ENCODE results near the gene RTN4RL2.
A peak's percentile ranks its signal among the peaks of the same experiment; 100 is the strongest.

The RTN4RL2 gene

DNA sequence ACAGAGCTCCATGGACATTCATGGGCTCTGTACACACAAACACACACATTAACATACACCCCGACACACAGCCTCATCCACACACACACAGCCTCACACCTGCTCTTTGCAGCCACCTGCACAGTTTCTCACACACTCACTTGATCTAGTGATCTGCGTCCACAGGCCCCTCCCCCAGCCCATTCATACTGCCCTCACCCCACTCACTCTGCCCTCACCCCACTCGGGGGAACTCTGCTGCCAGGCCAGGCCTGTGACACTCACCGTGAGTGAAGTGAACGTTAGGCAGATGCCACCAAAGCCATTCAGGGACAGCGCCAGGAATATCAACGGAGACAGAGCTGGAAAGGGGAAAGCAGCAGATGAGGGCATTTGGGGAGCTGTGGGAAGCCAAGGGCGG is 40.2 kb downstream of the RTN4RL2 start:
- no peak for DNase-seq (ENCODE audit: low read depth in 2 of 2)

DNA sequence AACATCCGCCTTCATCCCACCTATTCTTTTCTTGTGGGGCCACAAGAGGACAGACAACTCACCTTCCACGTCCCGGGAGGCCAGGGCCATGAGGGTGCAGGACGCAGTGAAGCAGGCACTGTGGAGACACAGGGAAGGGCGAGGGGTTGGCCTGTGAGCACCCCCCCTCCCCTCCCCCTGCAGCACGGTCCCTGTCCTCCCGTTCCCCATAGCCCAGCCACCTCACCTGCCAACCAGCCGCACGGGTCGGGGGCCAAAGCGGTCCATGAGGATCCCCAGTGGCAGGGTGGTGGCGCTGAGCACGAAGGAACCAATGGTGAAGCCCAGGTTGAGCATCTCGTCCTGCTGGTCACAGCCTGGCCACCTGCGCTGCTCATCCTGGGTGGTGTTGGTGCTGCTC is 40.6 kb downstream of the RTN4RL2 start:
- no peak for DNase-seq (ENCODE audit: low read depth in 2 of 2)

DNA sequence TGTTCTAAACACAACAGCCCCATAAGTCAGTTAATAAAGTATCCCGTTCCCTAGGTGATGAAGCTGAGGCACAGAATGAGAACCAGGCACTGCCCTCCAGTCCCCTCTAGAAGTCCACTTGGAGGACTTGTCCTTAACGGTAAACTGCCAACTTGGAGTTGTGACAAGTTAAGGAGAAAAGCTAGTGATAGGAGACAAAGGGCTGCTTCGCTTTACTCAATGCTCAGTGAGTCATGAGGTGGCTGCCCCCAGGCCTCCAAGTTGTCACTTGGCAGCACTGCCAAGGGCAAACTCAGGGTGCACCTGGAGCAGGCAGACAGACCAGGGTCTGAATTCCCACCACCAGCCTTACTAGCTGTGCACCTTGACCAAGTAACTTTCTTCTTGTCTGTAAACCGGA is 41.6 kb downstream of the RTN4RL2 start:
- DNase-seq (ENCODE audit: low read depth in 2 of 2), result no peak

DNA sequence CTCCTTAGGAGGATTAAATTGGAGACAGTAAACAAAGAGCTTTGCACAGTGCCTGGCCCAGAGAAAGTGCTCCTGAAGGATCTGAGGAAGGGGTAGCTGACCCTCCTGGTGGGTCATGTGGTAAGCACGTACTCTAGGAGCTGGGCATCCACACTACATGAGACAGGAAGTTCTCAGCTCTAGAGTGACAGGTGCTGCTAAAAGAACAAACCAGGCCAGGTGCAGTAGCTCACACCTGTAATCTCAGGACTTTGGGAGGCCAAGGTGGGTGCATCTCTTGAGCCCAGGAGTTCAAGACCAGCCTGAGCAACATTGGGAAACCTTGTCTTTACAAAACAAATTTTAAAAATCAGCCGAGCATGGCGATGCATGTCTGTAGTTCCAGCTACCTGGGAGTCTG is 42.0 kb downstream of the RTN4RL2 start:
- no peak for DNase-seq (ENCODE audit: low read depth in 2 of 2)

DNA sequence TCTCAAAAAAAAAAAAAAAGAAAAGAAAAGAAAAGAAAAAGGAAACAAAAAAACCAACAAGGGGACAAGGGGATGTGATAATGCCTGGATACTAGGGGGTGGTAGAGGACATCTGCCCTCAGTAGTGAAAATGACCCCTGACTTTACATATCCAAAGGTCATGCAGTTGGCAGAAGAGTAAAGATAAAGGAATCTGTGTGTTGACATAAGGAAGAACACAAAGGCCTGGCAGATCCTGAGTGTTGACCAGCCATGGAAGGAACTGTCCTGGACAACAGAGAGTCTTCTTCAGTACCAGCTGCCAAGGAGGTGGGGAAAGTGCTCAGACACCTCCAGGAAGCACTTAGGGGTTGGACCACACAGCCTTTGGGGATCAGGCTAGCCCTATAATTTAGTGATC is 42.5 kb downstream of the RTN4RL2 start:
- DNase-seq (ENCODE audit: low read depth in 2 of 2), result no peak

DNA sequence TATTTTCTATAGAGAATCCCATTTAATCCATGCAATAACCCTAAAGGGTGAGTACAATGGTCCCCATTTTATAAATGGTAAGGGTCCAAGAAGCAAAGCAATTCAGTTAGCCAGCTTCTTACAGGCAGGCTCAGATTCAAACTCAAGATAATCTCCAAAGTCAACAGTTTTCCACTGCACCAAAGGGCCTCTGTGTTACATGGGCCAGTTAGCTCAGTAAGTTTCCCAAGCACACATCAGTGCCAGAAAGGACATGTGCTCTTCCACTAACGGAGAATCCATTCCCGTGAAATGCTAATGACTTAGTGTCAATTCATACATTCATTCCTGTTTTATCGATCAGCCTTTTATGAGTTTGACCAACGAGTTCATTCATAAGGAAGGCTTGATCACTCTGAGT is 44.2 kb downstream of the RTN4RL2 start:
- no peak for DNase-seq (ENCODE audit: low read depth in 2 of 2)

DNA sequence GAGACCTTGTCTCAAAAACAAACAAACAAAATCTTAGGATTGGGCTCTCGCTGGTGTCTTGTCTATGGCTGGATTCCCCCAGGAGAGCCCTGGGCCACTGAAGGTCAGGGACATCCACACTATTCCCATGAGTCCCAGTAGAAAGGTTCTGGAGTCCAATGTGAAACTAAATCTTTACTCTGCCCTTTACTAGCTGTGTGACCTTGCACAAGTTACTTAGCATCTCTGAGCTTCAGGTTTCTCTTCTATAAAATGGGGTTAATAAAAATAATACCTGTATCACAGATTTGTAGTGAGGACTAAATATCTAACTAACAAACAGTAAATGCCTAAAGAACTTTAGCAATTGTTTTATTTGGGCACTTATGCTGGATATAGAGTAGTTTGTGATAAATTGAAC is 46.2 kb downstream of the RTN4RL2 start:
- no peak for DNase-seq (ENCODE audit: low read depth in 2 of 2)

DNA sequence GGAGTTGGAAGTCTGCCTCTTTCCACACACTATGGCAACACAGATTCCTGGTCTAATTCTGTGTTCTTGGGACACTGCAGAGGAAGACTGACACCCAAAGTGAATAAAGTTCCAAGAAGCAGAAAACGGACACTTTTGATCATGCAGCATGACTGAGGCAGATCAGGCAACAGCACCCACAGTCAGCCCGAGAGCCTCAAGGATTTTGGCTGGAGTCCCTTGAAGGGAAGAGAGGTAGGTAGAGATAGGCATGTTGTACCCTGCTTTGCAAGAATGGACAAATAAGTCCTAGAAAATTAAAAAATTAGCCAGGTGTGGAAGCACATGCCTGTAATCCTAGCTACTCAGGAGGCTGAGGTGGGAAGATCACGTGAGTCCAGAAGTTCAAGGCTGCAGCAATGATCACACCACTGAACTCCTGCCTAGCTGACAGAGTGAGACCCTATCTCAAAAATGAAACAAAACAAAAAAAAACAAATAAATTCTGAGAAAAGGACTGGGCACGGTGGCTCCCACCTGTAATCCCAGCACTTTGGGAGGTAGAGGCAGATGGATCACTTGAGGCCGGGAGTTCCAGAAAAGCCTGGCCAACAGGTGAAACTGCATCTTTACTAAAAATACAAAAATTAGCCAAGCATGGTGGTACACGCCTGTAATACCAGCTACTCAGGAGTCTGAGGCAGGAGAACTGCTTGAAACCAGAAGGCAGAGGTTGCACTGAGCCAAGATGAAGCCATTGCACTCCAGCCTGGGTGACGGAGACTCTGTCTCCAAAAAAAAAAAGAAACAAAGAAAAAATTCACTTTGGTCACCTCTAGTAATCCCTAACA is 48.2 kb downstream of the RTN4RL2 start:
- no peak for DNase-seq (ENCODE audit: low read depth in 2 of 2)

DNA sequence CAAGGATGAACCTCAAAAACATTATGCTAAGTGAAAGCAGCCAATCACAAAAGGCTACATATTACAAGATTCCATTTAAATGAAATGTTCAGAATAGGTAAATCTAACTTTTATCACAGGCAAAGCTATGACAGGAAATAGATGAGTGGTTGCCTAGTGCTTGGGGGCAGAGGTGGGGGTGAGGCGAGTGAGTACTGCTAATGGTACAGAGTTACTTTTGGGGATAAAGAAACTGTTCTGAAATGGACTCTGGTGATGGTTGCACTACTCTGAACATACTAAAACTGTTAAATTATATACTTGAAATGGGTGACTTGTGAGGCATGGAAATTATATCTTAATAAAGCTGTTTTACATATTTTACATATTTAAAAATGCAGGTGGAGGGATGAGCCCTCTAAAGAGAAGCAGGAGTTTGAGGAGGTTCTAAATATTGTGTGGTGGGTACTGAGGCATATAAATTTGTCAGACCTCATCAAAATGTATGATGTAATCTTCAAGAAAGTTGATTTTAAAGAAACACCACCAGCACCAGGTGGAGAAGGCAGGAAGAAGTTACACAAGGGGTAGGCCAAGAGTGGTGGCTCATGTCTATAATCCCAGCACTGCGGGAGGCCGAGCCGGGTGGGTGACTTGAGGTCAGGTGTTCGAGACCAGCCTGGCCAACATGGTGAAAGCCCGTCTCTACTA is 51.6 kb downstream of the RTN4RL2 start:
- DNase-seq (ENCODE audit: low read depth in 2 of 2), result no peak

DNA sequence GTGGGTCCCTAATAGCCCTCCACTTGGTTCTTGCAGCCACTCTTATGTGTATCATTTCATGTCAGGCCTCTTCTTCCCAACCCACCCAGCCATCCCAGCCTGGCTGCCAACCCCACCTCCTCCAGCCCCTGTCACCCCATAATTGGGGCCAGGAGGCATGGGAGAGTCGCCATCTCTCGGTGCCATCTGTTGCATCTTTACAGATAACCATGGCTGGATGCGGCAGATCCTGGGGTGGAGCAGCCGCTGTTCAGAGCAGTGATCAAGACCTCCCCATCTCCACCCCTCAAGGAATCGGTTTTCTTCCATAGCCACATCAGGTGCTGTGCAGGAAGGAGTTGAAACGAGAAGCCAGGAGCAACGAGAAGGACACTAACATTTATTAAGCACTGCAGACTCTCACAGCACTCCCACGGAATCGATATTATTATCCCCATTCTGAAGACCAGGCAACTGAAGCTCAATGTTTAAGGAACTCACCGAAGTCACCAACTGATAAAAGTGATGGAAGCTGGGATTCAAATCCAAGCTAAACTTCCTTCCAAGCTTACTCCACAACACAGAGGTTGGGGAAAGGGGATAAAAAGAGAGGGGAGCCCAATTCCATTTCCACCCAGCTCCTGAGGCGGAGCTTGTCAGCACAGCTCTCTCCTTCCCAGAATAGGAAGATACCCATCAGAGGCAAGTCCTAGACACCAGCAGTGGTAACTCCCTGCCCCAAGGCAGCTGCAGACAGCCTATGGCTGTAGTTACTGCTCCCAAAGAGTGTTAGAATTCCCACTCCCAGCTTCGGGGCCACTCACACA is 52.5 kb downstream of the RTN4RL2 start:
- no peak for DNase-seq (ENCODE audit: low read depth in 2 of 2)

DNA sequence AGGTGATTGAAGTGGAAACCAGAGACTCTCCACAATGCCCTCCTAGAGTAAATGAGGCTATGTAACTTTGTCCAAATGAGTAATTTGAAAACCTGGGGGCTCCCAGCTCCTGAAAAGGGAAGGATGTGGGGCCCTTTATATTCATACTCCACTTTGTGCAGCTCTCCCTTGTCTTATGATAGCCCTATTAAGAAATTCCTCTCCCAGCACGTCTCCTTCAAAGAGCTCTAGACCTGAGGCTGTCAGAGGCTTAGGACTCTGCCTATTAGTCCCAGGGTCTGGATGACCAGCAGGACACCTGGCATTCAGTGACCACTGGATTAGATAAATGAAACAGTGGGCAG is 53.1 kb downstream of the RTN4RL2 start:
- no peak for DNase-seq (ENCODE audit: low read depth in 2 of 2)

DNA sequence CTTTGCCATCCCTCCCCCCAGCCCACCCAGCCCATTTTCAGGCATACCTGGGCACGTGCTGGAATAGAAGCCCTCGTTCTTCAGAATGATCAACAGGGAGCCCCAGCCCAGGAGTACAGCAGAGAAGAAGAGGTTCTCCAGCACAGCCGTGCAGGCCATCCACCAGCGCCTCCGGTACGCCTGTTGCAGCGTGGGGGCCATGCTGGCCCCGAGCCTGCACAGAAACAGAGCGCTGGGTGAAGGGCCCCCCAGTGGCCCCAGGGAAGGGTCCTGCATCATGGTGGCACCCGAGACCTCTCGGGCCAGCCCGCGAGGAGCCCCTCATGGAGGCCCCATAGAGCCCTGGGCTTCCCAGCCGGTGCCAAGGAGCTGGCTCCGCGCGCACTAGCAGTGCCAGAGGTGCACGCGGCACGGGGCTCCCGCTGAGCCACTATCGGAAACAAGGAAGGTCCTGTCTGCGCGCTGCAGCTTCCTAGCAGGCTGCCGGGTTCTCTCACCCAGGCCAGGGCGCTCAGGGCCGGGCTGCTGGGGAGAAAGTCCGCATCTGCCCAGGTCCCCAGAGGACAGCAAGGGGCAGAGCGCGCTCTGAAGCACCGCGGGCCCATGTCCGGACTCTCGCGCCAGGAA is 53.7 kb downstream of the RTN4RL2 start:
- DNase-seq (ENCODE audit: low read depth in 2 of 2), result peak in 1 of 2 donors; percentile 32

DNA sequence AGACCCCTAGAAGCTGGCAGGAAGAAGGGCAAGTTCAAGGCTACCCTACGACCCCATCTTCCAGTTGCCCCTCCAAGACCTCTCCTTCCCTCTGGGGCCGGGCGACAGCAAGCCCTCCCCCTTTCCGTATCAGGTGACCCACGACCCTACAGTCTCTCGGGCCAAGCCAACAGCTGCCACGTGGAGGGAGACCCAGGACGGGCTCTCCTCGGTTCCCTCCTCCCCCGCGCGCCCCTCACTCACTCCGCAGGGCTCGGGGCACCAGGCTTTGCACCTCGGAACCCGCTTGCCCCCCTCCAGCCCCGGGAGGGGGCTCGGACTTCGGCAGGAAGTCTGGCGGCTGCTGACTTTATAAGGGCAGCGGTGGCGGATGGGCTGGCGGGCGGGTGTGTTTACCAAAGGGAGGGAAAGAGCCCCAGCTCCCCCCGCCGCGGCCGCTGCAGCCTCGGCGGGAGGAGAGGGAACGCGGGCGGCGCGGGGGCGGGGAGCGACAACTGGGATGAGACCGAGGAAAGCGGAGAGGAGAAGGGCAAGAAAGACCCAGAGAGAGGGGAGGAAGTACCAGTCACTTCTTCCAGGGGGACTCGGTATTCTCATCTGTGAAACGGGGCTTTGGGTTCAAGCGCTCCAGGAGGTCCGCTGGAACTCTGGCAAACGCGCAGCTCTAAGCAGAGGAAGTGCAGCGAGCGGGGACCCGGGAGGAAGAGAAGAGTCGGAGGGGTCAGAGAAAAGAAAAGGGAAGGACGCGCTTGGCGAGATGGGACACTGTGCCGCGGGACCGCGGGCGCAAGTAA is 54.4 kb downstream of the RTN4RL2 start:
- peak; percentile 21 to 54 for DNase-seq (ENCODE audit: low read depth in 2 of 2)

DNA sequence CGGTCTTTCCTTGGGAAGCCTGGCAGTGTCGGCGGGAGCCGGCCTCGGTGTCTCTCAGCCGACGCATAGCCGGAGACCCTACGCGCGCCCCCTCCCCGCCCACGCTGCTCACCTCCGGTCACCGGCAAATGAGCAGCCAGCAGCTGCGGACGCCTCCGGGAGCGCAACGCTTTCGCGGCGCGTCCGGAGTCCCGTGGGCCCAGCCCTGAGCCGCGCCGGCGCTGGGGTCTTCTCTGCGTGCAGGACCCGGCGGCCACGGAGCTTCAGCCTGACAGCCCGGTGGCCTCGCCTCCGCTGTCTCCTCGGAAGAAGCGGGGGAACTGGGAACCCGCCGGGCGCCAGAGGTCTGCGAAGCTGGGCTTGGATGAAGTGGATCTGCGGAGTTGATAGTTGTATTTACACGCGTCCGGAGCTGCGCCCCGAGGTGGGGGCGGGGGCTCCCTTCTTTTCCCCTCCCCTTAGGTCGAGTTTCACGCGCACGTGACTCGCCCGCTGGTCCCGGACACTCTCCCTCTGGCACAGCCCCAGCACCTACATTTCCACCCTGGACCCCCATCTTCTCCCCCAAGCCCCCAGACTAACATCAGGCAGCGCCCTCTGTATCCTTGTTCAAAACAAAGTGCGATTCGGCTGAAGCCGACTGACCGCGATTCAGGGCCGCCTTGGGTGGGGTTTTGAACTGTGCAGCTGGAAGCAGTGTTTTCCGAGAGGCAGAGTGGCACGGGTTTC is 55.2 kb downstream of the RTN4RL2 start, which contains the start of gene SLC43A1:
Gene SLC43A1, minus strand, starts transcription at position 371 of the 729 bp plus-strand sequence. CDS start 1,591 bp downstream, outside the sequence.
- DNase-seq (ENCODE audit: low read depth in 2 of 2), result peak in 1 of 2 donors; percentile 39

DNA sequence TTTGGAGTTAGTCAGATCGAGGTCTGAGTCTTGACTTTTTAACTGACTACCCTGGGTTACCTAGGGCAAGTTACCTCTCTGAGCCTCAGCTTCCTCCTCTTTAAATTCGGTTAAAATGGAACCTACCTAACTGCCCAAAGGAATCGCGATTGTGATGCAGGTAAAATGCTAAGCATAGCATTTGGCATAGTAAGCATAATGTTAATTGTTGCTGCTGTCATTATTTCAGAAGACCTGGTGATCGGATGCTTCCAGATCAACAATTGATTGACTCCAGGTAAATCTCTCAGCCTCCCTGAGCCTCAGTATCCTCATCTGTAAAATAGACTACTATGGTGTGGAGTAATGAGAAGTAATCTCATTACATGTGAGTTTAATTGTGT is 55.7 kb downstream of the RTN4RL2 start:
- no peak for DNase-seq (ENCODE audit: low read depth in 2 of 2)

DNA sequence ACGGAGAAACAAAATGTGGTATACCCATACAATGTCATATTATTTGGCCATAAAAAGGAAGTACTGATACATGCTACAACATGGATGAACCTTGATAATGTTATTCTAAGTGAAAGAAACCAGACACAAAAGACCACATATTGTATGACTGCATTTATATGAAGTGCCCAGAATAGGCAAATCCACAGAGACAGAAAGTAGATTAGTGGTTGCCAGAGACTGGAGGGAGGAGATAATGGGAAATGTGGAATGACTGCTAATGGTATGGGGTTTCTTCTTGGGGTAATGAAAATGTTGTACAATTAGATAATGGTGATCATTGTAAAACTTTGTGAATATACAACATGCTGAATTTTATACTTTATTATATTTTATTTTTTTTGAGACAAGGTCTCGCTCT is 60.8 kb downstream of the RTN4RL2 start:
- no peak for DNase-seq (ENCODE audit: low read depth in 2 of 2)

DNA sequence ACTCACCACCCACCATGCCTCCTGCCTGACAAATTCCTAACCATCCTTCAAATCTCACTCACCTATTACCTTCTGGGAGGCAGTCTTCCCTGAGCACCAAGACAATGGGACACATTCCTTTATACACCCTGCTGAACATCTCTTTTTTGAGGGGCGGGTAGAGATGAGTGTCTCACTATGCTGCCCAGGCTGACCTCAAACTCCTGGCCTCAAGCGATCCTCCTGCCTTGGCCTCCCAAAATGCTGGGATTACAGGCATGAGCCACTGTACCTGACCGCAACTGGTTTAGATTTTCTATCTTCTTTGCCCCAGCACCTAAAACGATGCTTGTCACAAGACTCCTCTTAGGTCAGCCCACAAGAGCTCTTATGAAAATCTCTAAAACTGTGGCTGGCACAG is 63.1 kb downstream of the RTN4RL2 start:
- DNase-seq (ENCODE audit: low read depth in 2 of 2), result no peak
